ENCODE measurements around the gene TMEM72. TPM values are rescaled to one million over a fixed set of nuclear protein-coding genes. Genes with fewer than 3 reads are reported as not detected.

Gene TMEM72
- total and polyA plus RNA-seq, 2 of the 13 experiments (the other 11 are each of a cell fraction or from before 2014, with no cell fraction given): 0.04 TPM; not detected in 1

- TF ChIP-seq SAP130 (CRISPR knock-in tag; IDR thresholded peaks at IDR 0.05; ENCODE audit: low read depth) (peak; percentile 44; the same call in 1 of the 2 replicates), TP53 (CRISPR knock-in tag; conservative IDR thresholded peaks at IDR 0.05) (no peak), HDAC2 (CRISPR knock-in tag; IDR thresholded peaks at IDR 0.05) (0 out of 2 replicates have a peak, but pooled peaks have one; percentile 28), ZNF235 (CRISPR knock-in tag; IDR thresholded peaks at IDR 0.05; ENCODE audit: borderline replicate concordance) (no peak), DPF2 (CRISPR knock-in tag; IDR thresholded peaks at IDR 0.05; ENCODE audit: borderline replicate concordance, low read depth) (no peak), EHMT2 (IDR thresholded peaks at IDR 0.05; ENCODE audit: borderline replicate concordance, low read depth, low read length) (no peak), ZBTB4 (CRISPR knock-in tag; IDR thresholded peaks at IDR 0.05; ENCODE audit: borderline replicate concordance) (0 out of 2 replicates have a peak, but pooled peaks have one; percentile 59), ZNF354B (CRISPR knock-in tag; IDR thresholded peaks at IDR 0.05) (peak; percentile 88; the same call in 1 of the 2 replicates), ZNF430 (CRISPR knock-in tag; IDR thresholded peaks at IDR 0.05) (peak; percentile 71; the same call in 1 of the 2 replicates), REXO4 (CRISPR knock-in tag; IDR thresholded peaks at IDR 0.05; ENCODE audit: borderline replicate concordance) (no peak), KDM5B (CRISPR knock-in tag; IDR thresholded peaks at IDR 0.05; ENCODE audit: borderline replicate concordance) (peak; percentile 75), HIVEP1 (CRISPR knock-in tag; IDR thresholded peaks at IDR 0.05) (no peak; the same call in 1 of the 2 replicates), THAP11 (CRISPR knock-in tag; IDR thresholded peaks at IDR 0.05) (peak; percentile 35; the same call in 1 of the 2 replicates), NAIF1 (CRISPR knock-in tag; IDR thresholded peaks at IDR 0.05; ENCODE audit: borderline replicate concordance) (no peak), RARG (CRISPR knock-in tag; IDR thresholded peaks at IDR 0.05; ENCODE audit: low read depth) (no peak), TEAD3 (CRISPR knock-in tag; optimal IDR thresholded peaks at IDR 0.05; ENCODE audit: borderline replicate concordance) (peak; percentile 49), DR1 (CRISPR knock-in tag; IDR thresholded peaks at IDR 0.05) (no peak), ZNF687 (CRISPR knock-in tag; IDR thresholded peaks at IDR 0.05) (peak; percentile 89), ZNF33B (CRISPR knock-in tag; IDR thresholded peaks at IDR 0.05) (no peak)
Observed at GRCh38 chr10:44932517-44933450, 21.6 kb downstream of the TMEM72 start (continued).
